GM19452 (cell line): ENCODE results near the gene NKD2.
"Not testable (repeated sequence)": the region's sequence is repeated elsewhere in the genome, so short reads cannot be mapped to it uniquely, and the experiment has no call there.

ENCODE experiments used
- ATAC-seq: cut with Tn5 transposase; IDR thresholded peaks from one replicate; pipeline ENCODE4 v1.9.1; 2021; ENCODE audit not compliant: unreplicated experiment

NKD2 gene

GRCh38 chr5:999032-999501 is 9.5 kb upstream of the NKD2 start:
- ATAC-seq: no peak

GRCh38 chr5:999724-1000123 is 8.9 kb upstream of the NKD2 start:
- no peak for ATAC-seq

- ATAC-seq: no peak
These were observed 8.3 kb upstream of the NKD2 start for GRCh38 chr5:1000329-1000728.

- ATAC-seq: not testable (repeated sequence)
These were observed 7.8 kb upstream of the NKD2 start for GRCh38 chr5:1000831-1001230.

GRCh38 chr5:1001406-1002270 is 7.0 kb upstream of the NKD2 start:
- ATAC-seq: no peak

- ATAC-seq: no peak
These were observed 6.4 kb upstream of the NKD2 start for GRCh38 chr5:1002271-1002546.

GRCh38 chr5:1002836-1003235 is 5.8 kb upstream of the NKD2 start:
- no peak for ATAC-seq

GRCh38 chr5:1003296-1003937 is 5.2 kb upstream of the NKD2 start:
- no peak for ATAC-seq

GRCh38 chr5:1004461-1005248 is 3.9 kb upstream of the NKD2 start:
- no peak for ATAC-seq

- ATAC-seq: no peak
These were observed 3.3 kb upstream of the NKD2 start for GRCh38 chr5:1005249-1005851.

GRCh38 chr5:1005904-1006655 is 2.5 kb upstream of the NKD2 start:
- ATAC-seq: no peak

GRCh38 chr5:1006656-1007071 is 1.9 kb upstream of the NKD2 start:
- no peak for ATAC-seq

GRCh38 chr5:1007221-1007680 is 1.4 kb upstream of the NKD2 start:
- ATAC-seq: no peak

- no peak for ATAC-seq
These were observed 736 bp upstream of the NKD2 start for GRCh38 chr5:1007681-1008450.

GRCh38 chr5:1009359-1010180 is 968 bp downstream of the NKD2 start:
- no peak for ATAC-seq

GRCh38 chr5:1010181-1010510 is 1.5 kb downstream of the NKD2 start:
- ATAC-seq: no peak

GRCh38 chr5:1010641-1011046 is 2.0 kb downstream of the NKD2 start:
- no peak for ATAC-seq

- ATAC-seq: no peak
These were observed 2.6 kb downstream of the NKD2 start for GRCh38 chr5:1011226-1011631.

- ATAC-seq: no peak
These were observed 3.2 kb downstream of the NKD2 start for GRCh38 chr5:1011741-1012312.
